NAMALWA (cell line): ENCODE measurements around the gene CHAC1.

Source experiments
- DNase-seq: peaks from one replicate; pipeline ENCODE4 v3.0.0-alpha.2; 2015; ENCODE audit warnings: low spot score

Gene CHAC1

GRCh38 chr15:40923551-40923950, 29.7 kb upstream of the CHAC1 start:
- DNase-seq, result no peak

- DNase-seq, result no peak
These were observed 27.8 kb upstream of the CHAC1 start for GRCh38 chr15:40925495-40925862.

- peak; percentile 18 for DNase-seq
These were observed 27.2 kb upstream of the CHAC1 start for GRCh38 chr15:40925863-40926658.

GRCh38 chr15:40926659-40927494, 26.4 kb upstream of the CHAC1 start:
- DNase-seq, result no peak

GRCh38 chr15:40927495-40927872, 25.8 kb upstream of the CHAC1 start:
- no peak for DNase-seq

- DNase-seq, result peak; percentile 58
These were observed 25.1 kb upstream of the CHAC1 start for GRCh38 chr15:40927873-40928806.

GRCh38 chr15:40928821-40929659, 24.2 kb upstream of the CHAC1 start, which contains the start of gene DLL4:
Gene DLL4 (plus strand): TSS chr15:40929340. CDS start chr15:40929669, 329 bp downstream.
- peak; percentile 58 for DNase-seq

GRCh38 chr15:40929660-40930429, 23.4 kb upstream of the CHAC1 start:
- DNase-seq, result no peak

- DNase-seq, result peak; percentile 37
These were observed 22.6 kb upstream of the CHAC1 start for GRCh38 chr15:40930430-40931299.

- DNase-seq, result no peak
These were observed 21.8 kb upstream of the CHAC1 start for GRCh38 chr15:40931300-40932142.

GRCh38 chr15:40932156-40932555, 21.1 kb upstream of the CHAC1 start:
- DNase-seq, result peak; percentile 37

- DNase-seq, result no peak
These were observed 20.4 kb upstream of the CHAC1 start for GRCh38 chr15:40932649-40933516.

GRCh38 chr15:40933517-40933902, 19.8 kb upstream of the CHAC1 start:
- no peak for DNase-seq

- no peak for DNase-seq
These were observed 18.8 kb upstream of the CHAC1 start for GRCh38 chr15:40934457-40934856.

GRCh38 chr15:40936234-40936708, 17.0 kb upstream of the CHAC1 start:
- DNase-seq, result no peak

GRCh38 chr15:40936709-40937666, 16.3 kb upstream of the CHAC1 start:
- DNase-seq, result peak; percentile 75
